H1 (cell line): ENCODE results near the gene SH3PXD2A. TPM values are rescaled to one million over a fixed set of nuclear protein-coding genes. Genes with fewer than 3 reads are reported as not detected.
A peak's percentile ranks its signal among the peaks of the same experiment; 100 is the strongest.

ENCODE experiments used
- CTCF ChIA-PET: fragments of 300-600 bp; sonication (Branson Sonifier 250); formaldehyde crosslinking; loops from one replicate; lab custom pipeline; 2021; ENCODE audit not compliant: partially characterized antibody; lab: Charles Lee
- POLR2A ChIA-PET: fragments of 300-600 bp; sonication (Branson Sonifier 250); formaldehyde crosslinking; loops from one replicate; lab custom pipeline; 2021; ENCODE audit warnings: inconsistent platforms; ENCODE audit not compliant: partially characterized antibody; lab: Charles Lee
- DNase-seq, 2 experiments: peaks; one replicate each; pipeline versions ENCODE4 v3.0.0 to v3.0.0-alpha.2; 2010 to 2022; ENCODE audit warnings: low spot score in 2 of 2, low read depth in 1 of 2, mixed read lengths in 1 of 2
- FAIRE-seq: peaks from 2 replicates; lab custom pipeline; 2011; peaks lifted over from hg19 to GRCh38; lab: Jason Lieb, UNC
- H2AFZ ChIP-seq: 2 replicates; pipeline ENCODE4 v1.8.1; 2012; ENCODE audit warnings: low read length, inconsistent platforms
- H2AK5ac ChIP-seq: 2 replicates; pipeline ENCODE4 v1.6.1; 2013; ENCODE audit warnings: low read depth, low read length
- H2BK120ac ChIP-seq: replicated peaks from 2 replicates; pipeline ENCODE3; 2013; ENCODE audit warnings: low read depth, low read length, inconsistent platforms
- H2BK12ac ChIP-seq: 2 replicates; pipeline ENCODE4 v1.6.1; 2013; ENCODE audit warnings: low read depth, low read length
- H2BK15ac ChIP-seq: 2 replicates; pipeline ENCODE4 v1.6.1; 2013; ENCODE audit warnings: low read length
- H2BK20ac ChIP-seq: 2 replicates; pipeline ENCODE4 v1.6.1; 2013; ENCODE audit warnings: low read length
- H2BK5ac ChIP-seq: 2 replicates; pipeline ENCODE4 v1.6.1; 2013; ENCODE audit warnings: low read depth, low read length
- H3K14ac ChIP-seq: 2 replicates; pipeline ENCODE4 v1.6.1; 2013; ENCODE audit warnings: inconsistent platforms; ENCODE audit not compliant: insufficient read length
- H3K18ac ChIP-seq: 2 replicates; pipeline ENCODE4 v1.6.1; 2013; ENCODE audit warnings: low read length; ENCODE audit errors: extremely low read depth
- H3K23ac ChIP-seq: 2 replicates; pipeline ENCODE4 v1.6.1; 2013; ENCODE audit warnings: inconsistent platforms; ENCODE audit not compliant: insufficient read length
- H3K23me2 ChIP-seq: 2 replicates; pipeline ENCODE4 v1.6.1; 2013; ENCODE audit warnings: low read depth, low read length
- H3K27ac ChIP-seq: 2 replicates; pipeline ENCODE4 v1.6.1; 2011; ENCODE audit warnings: low read depth, low read length, inconsistent platforms
- H3K27me3 ChIP-seq, 4 experiments: replicated peaks in 1 of 4; 1 replicate in 1 of 4; 2 replicates in 3 of 4; pipeline versions ENCODE4 v1.6.1 to v1.8.1; 2011 to 2013; ENCODE audit warnings: low read length in 3 of 4, mild to moderate bottlenecking in 3 of 4, inconsistent platforms in 2 of 4, mixed read lengths in 2 of 4, moderate library complexity in 1 of 4; ENCODE audit not compliant: control insufficient read depth in 3 of 4, insufficient read depth in 3 of 4; ENCODE audit errors: extremely low read depth in 1 of 4
- H3K36me3 ChIP-seq, 4 experiments: 2 replicates each; pipeline versions ENCODE4 v1.6.1 to v1.8.1; 2011 to 2013; ENCODE audit warnings: mild to moderate bottlenecking in 4 of 4, low read length in 3 of 4, moderate library complexity in 2 of 4, control low read depth in 1 of 4, inconsistent platforms in 1 of 4; ENCODE audit not compliant: insufficient read depth in 4 of 4, control insufficient read depth in 2 of 4
- H3K4ac ChIP-seq: replicated peaks from 2 replicates; pipeline ENCODE3; 2013; ENCODE audit warnings: low read length, low read depth, mixed read lengths, inconsistent platforms; ENCODE audit not compliant: insufficient read length
- H3K4me1 ChIP-seq, 4 experiments: replicated peaks in 1 of 4; 1 replicate in 1 of 4; 2 replicates in 3 of 4; pipeline versions ENCODE4 v1.6.1 to v1.8.1; 2011 to 2013; ENCODE audit warnings: low read length in 3 of 4, inconsistent platforms in 2 of 4, mixed read lengths in 1 of 4; ENCODE audit not compliant: insufficient read depth in 4 of 4, control insufficient read depth in 3 of 4
- H3K4me2 ChIP-seq, 2 experiments: 2 replicates each; pipeline versions ENCODE4 v1.6.1 to v1.8.1; 2011 to 2013; ENCODE audit warnings: low read depth in 2 of 2, low read length in 2 of 2, control low read depth in 1 of 2, inconsistent platforms in 1 of 2, mild to moderate bottlenecking in 1 of 2; ENCODE audit not compliant: insufficient read depth in 1 of 2
- H3K4me3 ChIP-seq, 4 experiments: fragments of 200-600, 300-600 bp in 1 of 4; sonication (generic), shearing (Covaris generic), sonication (Bioruptor Twin) in 1 of 4; 2 replicates each; pipeline versions ENCODE4 v1.5.1 to v1.8.1; 2011 to 2016; ENCODE audit warnings: low read length in 4 of 4, low read depth in 3 of 4, control low read depth in 2 of 4, inconsistent platforms in 2 of 4, mild to moderate bottlenecking in 2 of 4, mixed read lengths in 1 of 4, moderate library complexity in 1 of 4; ENCODE audit not compliant: insufficient read depth in 2 of 4; ENCODE audit errors: extremely low read depth in 1 of 4
- H3K56ac ChIP-seq: replicated peaks from 2 replicates; pipeline ENCODE3; 2013; ENCODE audit warnings: low read depth, mild to moderate bottlenecking, mixed read lengths, low read length, inconsistent platforms; ENCODE audit not compliant: insufficient read length
- H3K79me1 ChIP-seq: 2 replicates; pipeline ENCODE4 v1.6.1; 2013; ENCODE audit warnings: low read depth, low read length, control low read depth
- H3K79me2 ChIP-seq, 2 experiments: 2 replicates each; pipeline versions ENCODE4 v1.6.1 to v1.8.1; 2012 to 2013; ENCODE audit warnings: low read length in 2 of 2, mild to moderate bottlenecking in 2 of 2, inconsistent platforms in 1 of 2; ENCODE audit not compliant: insufficient read depth in 2 of 2, control insufficient read depth in 1 of 2
- H3K9ac ChIP-seq, 4 experiments: replicated peaks in 1 of 4; 1 replicate in 1 of 4; 2 replicates in 3 of 4; pipeline versions ENCODE4 v1.6.1 to v1.8.1; 2011 to 2013; ENCODE audit warnings: low read depth in 3 of 4, low read length in 3 of 4, control low read depth in 2 of 4, mild to moderate bottlenecking in 2 of 4, moderate library complexity in 2 of 4, inconsistent platforms in 1 of 4; ENCODE audit errors: extremely low read depth in 1 of 4
- H3K9me3 ChIP-seq, 2 experiments: 2 replicates each; pipeline versions ENCODE4 v1.6.1 to v1.8.1; 2012 to 2013; ENCODE audit warnings: mild to moderate bottlenecking in 2 of 2, moderate library complexity in 2 of 2, control low read depth in 1 of 2, inconsistent platforms in 1 of 2, low read depth in 1 of 2, low read length in 1 of 2, mixed read lengths in 1 of 2; ENCODE audit not compliant: insufficient read depth in 2 of 2
- H4K20me1 ChIP-seq, 2 experiments: replicated peaks in 1 of 2; 2 replicates each; pipeline versions ENCODE3 to v1.8.1; 2011 to 2013; ENCODE audit warnings: inconsistent platforms in 2 of 2, low read length in 2 of 2, mild to moderate bottlenecking in 1 of 2; ENCODE audit not compliant: insufficient read depth in 2 of 2, control insufficient read depth in 1 of 2
- H4K5ac ChIP-seq: 2 replicates; pipeline ENCODE4 v1.6.1; 2013; ENCODE audit warnings: low read length, low read depth, mixed read lengths, inconsistent platforms; ENCODE audit not compliant: insufficient read length
- H4K8ac ChIP-seq: 2 replicates; pipeline ENCODE4 v1.8.0; 2013; ENCODE audit warnings: mild to moderate bottlenecking, moderate library complexity, low read length, inconsistent platforms; ENCODE audit not compliant: insufficient read depth; ENCODE audit errors: extremely low read depth
- H4K91ac ChIP-seq: replicated peaks from 2 replicates; pipeline ENCODE3; 2013; ENCODE audit warnings: low read length, mixed read lengths, inconsistent platforms; ENCODE audit not compliant: insufficient read length
- KDM1A ChIP-seq: fragments of 200-600, 300-600 bp; sonication (generic); IDR thresholded peaks from 2 replicates; pipeline ENCODE4 v1.7.1; 2016; ENCODE audit warnings: mild to moderate bottlenecking, low read length, borderline replicate concordance
- KDM5A ChIP-seq: fragments of 200-600 bp; IDR thresholded peaks from 2 replicates; pipeline ENCODE4 v1.7.1; 2012; ENCODE audit warnings: mild to moderate bottlenecking, low read length, inconsistent platforms, mixed read lengths
- WGBS, 2 experiments: shearing (Covaris generic) in 1 of 2; methylation state at CpG; one replicate each; pipeline versions ENCODE4 v1.1.6 to v1.1.7; 2013 to 2015; ENCODE audit warnings: low lambda C conversion rate in 2 of 2, mixed read lengths in 2 of 2, inconsistent platforms in 1 of 2, low coverage in 1 of 2, missing lambda C conversion rate in 1 of 2; ENCODE audit not compliant: insufficient replicate concordance in 2 of 2, insufficient coverage in 1 of 2, insufficient read length in 1 of 2; ENCODE audit errors: extremely low coverage in 1 of 2, missing lambda C conversion rate in 1 of 2; 5-methylcytosine and 5-hydroxymethylcytosine counted together
- polyA plus RNA-seq, 7 experiments: library from polyadenylated mRNA; depleted of rRNA in 3 of 7; stranded (reverse) in 5 of 7; unstranded in 2 of 7; fragments of >200 nt in 5 of 7; fragments of 200-250 nt in 2 of 7; gene quantifications; 1 replicate in 5 of 7; 2 replicates in 1 of 7; 4 replicates in 1 of 7; pipeline versions ENCODE4 v1.2.1 to v1.2.3, GENCODE V29; 2011 to 2013; ENCODE audit warnings: missing spikeins in 2 of 7, mixed read lengths in 2 of 7
- total RNA-seq: library from RNA; stranded (reverse); fragmentation: NEBNext Ultra II Directional; extraction: Animal tissue kit (Norgen Biotek cat#: 25700); gene quantifications from 2 replicates; pipeline ENCODE4 v1.2.1, GENCODE V29; 2021

SH3PXD2A gene
- total and polyA plus RNA-seq, 2 of the 8 experiments (the other 6 are each of a cell fraction or from before 2014, with no cell fraction given), result 5.4 to 16.3 TPM

GRCh38 chr10:103563231-103564115 is 291.9 kb downstream of the SH3PXD2A start:
- peaks cover 0 to 2% of the 10 kb centered on the region in 2 experiments for H4K20me1 ChIP-seq
- H4K91ac ChIP-seq, result no peak overlapping the region
- ChIA-PET POLR2A (interaction anchor here (0.9 kb wide), 1 partner anchor 21 kb away, joined by 3 read pairs; no protein-coding TSS in a partner anchor), CTCF (interaction anchor here (0.6 to 8.0 kb wide), 46 partner anchors 9 to 465 kb away, joined by 3 to 134 read pairs (median 6); partner anchors contain the start of genes CALHM3 and NEURL1)
- WGBS, 2 experiments, result 93% methylated on average over 7 of the region's 7 CpGs; no CpG with 5 or more reads in 1 of the 2 experiments
- H3K23ac ChIP-seq, result no peak overlapping the region
- DNase-seq, result no peak
- H3K79me1 ChIP-seq, result no peaks in the 10 kb centered on the region
- H3K36me3 ChIP-seq, result no peaks in the 10 kb centered on the region
- H3K9me3 ChIP-seq, result no peaks in the 10 kb centered on the region; a peak in 1 of 4 replicates
- no peaks in the 10 kb centered on the region; a peak in 2 of 7 replicates for H3K27me3 ChIP-seq
- no peaks in the 10 kb centered on the region for H3K23me2 ChIP-seq
- H2BK20ac ChIP-seq, result no peak overlapping the region
- no peak for FAIRE-seq
- no peak overlapping the region for H2AK5ac ChIP-seq
- no peak overlapping the region for H3K18ac ChIP-seq
- H3K4ac ChIP-seq, result no peak overlapping the region
- TF ChIP-seq KDM5A (no peak), KDM1A (0 out of 2 replicates have a peak, but pooled peaks have one; percentile 17)
- no peak overlapping the region for H4K5ac ChIP-seq
- H3K27ac ChIP-seq, result no peak overlapping the region
- H4K8ac ChIP-seq, result peak overlapping the region; percentile 32; the same call in 1 of the 2 replicates
- no peaks in the 10 kb centered on the region; a peak in 1 of 7 replicates for H3K4me1 ChIP-seq
- H3K4me2 ChIP-seq, result no peak overlapping the region
- no peak overlapping the region for H2BK15ac ChIP-seq
- H2AFZ ChIP-seq, result no peak overlapping the region
- H2BK12ac ChIP-seq, result no peak overlapping the region
- H3K14ac ChIP-seq, result no peak overlapping the region
- no peak overlapping the region for H3K9ac ChIP-seq
- no peak overlapping the region for H3K4me3 ChIP-seq
- H3K79me2 ChIP-seq, result no peaks in the 10 kb centered on the region
- no peak overlapping the region for H3K56ac ChIP-seq
- no peak overlapping the region for H2BK120ac ChIP-seq
- no peak overlapping the region for H2BK5ac ChIP-seq
